Body of pancreas (tissue), 4 donors: ENCODE data around the gene NCLN.

Experiments used
- CTCF ChIP-seq, 7 experiments: fragments of 450-650 bp in 4 of 7; fragments of 200-600 bp in 3 of 7; sonication (generic) in 3 of 7; IDR thresholded peaks; one replicate each; pipeline ENCODE4 v1.5.1; 2016 to 2019; ENCODE audit warnings: antibody characterized with exemption in 7 of 7
- POLR2A ChIP-seq, 3 donors: fragments of 450-650 bp; IDR thresholded peaks; one replicate each; pipeline ENCODE4 v1.6.1; 2016; ENCODE audit warnings: antibody characterized with exemption in 3 of 3, mild to moderate bottlenecking in 2 of 3

- TF ChIP-seq CTCF (IDR thresholded peaks at IDR 0.05) (no peak), POLR2A (IDR thresholded peaks at IDR 0.05) (no peak)
These were observed 66.9 kb downstream of the NCLN start for GRCh38 chr19:3252650-3253049.
